ENCODE results near the gene ECSIT.
"Not testable (repeated sequence)": the region's sequence is repeated elsewhere in the genome, so short reads cannot be mapped to it uniquely, and the experiment has no call there.

ECSIT gene

DNA sequence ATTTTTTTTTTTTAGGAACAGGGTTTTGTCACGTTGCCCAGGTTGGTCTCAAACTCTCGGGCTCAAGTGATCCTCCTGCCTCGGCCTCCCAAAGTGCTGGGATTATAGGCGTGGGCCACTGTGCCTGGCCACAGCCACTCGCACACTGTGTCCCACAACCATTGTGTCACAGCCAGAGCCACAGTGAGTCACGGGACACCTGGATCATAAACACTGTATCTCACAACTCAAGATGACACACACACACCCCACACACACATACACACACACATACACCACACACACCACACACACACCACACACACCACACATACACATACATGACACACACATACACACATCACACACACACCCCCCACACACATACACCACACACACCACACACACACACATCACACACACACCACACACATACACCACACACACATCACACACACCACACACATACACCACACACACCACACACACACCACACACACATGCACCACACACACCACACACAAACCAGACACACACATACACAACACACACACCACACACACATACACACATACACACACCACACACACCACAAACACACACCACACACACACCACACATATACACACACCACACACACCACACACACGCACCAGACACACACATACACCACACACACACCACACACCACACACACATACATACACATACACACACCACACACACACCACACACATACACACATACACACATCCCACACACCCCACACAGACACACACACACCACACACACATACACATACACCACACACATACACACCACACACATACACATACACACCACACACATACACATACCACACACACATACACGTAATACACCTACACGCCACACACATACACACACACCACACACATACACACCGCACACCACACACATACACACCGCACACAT, 64.3 kb downstream of the ECSIT start:
- DNase-seq, result peak in 1 of 3 donors; percentile 41
- H3K4me1 ChIP-seq (ENCODE audit: control extremely low read depth in 1 of 4, control insufficient read depth in 4 of 4, insufficient read depth in 4 of 4, low read length in 3 of 4), result no peaks in the 10 kb centered on the region
- ChIA-PET POLR2A (no interaction called here), CTCF (no interaction called here)
- H3K9me3 ChIP-seq (ENCODE audit: control extremely low read depth in 1 of 5, control insufficient read depth in 4 of 5, insufficient read depth in 2 of 5, low read depth in 1 of 5, low read length in 4 of 5), result no peaks in the 10 kb centered on the region
- WGBS (ENCODE audit: insufficient coverage), result 90% methylated on average over 10 of the region's 11 CpGs
- no peak overlapping the region for H3K4me3 ChIP-seq (ENCODE audit: control insufficient read depth in 1 of 7, extremely low read depth in 1 of 7, insufficient read depth in 4 of 7, low read depth in 2 of 7, low read length in 6 of 7)
- no peaks in the 10 kb centered on the region for H3K36me3 ChIP-seq (ENCODE audit: control insufficient read depth in 4 of 4, insufficient read depth in 4 of 4, low read length in 3 of 4)
- H3K27ac ChIP-seq (ENCODE audit: insufficient read depth in 1 of 2, low read depth in 1 of 2, low read length in 2 of 2, poor library complexity in 1 of 2, severe bottlenecking in 2 of 2), result no peak overlapping the region
- H3K27me3 ChIP-seq (replicated peaks in 2 of 5; ENCODE audit: control insufficient read depth in 4 of 5, insufficient read depth in 5 of 5, low read length in 4 of 5), result peaks cover 0 to 4% (median 0%) of the 10 kb centered on the region in 5 experiments

DNA sequence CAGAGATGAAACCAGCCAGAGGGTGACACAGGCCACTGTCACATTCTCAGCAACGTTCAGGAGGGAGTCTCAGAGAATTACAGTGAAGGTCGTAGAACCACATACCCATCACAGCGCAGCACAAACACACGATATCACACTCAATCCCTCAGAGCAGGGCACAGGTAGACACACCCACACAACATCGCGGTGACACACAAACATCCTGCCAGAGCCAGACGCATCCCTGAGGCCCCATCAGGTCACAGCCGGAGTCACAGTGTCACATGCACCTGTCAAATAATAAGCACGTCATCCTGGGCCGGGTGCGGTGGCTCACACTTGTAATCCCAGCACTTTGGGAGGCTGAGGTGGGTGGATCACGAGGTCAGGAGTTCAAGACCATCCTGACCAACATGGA, 65.5 kb downstream of the ECSIT start:
- POLR2A ChIA-PET, result no interaction called here
- no peaks in the 10 kb centered on the region for H3K4me1 ChIP-seq (ENCODE audit: control extremely low read depth in 1 of 4, control insufficient read depth in 4 of 4, insufficient read depth in 4 of 4, low read length in 3 of 4)
- 95% methylated on average over 9 of the region's 12 CpGs for WGBS (ENCODE audit: insufficient coverage)
- H3K9me3 ChIP-seq (ENCODE audit: control extremely low read depth in 1 of 5, control insufficient read depth in 4 of 5, insufficient read depth in 2 of 5, low read depth in 1 of 5, low read length in 4 of 5), result no peaks in the 10 kb centered on the region
- CTCF ChIA-PET, result no interaction called here
- H3K36me3 ChIP-seq (ENCODE audit: control insufficient read depth in 4 of 4, insufficient read depth in 4 of 4, low read length in 3 of 4), result no peaks in the 10 kb centered on the region
- H3K27ac ChIP-seq (ENCODE audit: insufficient read depth in 1 of 2, low read depth in 1 of 2, low read length in 2 of 2, poor library complexity in 1 of 2, severe bottlenecking in 2 of 2), result no peak overlapping the region
- H3K27me3 ChIP-seq (replicated peaks in 2 of 5; ENCODE audit: control insufficient read depth in 4 of 5, insufficient read depth in 5 of 5, low read length in 4 of 5), result peaks cover 0 to 4% (median 0%) of the 10 kb centered on the region in 5 experiments
- H3K4me3 ChIP-seq (ENCODE audit: control insufficient read depth in 1 of 7, extremely low read depth in 1 of 7, insufficient read depth in 4 of 7, low read depth in 2 of 7, low read length in 6 of 7), result no peak overlapping the region
- no peak for DNase-seq

DNA sequence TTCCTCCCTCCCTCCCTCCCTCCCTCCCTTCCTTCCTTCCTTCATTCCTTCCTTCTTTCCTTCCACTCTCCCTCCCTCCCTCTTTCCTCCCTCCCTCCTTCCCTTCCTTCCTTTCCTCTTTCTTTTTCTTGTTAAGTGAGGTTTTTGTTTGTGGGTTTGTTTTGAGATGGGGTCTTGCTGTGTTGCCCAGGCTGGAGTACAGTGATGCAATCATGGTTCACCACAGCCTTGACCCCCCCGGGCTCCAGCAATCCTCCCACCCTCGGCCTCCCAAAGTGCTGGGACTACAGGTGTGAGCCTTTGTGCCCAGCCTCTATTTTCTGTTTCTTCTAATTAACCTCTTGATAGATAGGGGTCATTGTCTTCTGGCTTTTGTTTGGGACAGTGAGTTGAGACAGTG, 67.5 kb downstream of the ECSIT start:
- ChIA-PET POLR2A (no interaction called here), CTCF (no interaction called here)

DNA sequence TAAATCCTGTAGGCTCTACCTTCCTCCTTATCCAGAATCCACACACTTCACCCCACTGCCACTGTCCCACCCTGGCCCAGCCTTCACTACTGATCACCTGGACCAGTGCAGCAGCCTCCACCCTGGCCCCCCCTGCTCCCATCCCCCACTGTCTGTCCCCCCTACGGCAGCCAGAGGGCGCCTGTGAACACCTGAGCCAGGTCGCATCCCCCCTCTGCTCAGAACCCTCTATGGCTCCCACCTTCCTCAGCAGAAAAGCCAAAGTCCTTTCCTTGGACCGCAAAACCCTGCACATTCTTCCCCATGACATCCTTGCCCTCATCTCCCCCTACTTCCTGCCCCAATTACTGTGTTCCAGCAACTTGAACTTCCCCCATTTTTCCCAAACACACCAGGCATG, 68.7 kb downstream of the ECSIT start:
- CTCF ChIA-PET, result interaction anchor here (1.4 to 1.5 kb wide), 2 partner anchors 7 to 10 kb away, joined by 3 read pairs; no protein-coding TSS in a partner anchor
- DNase-seq, result no peak
- Histone ChIP-seq H3K27me3 (replicated peaks in 2 of 5; ENCODE audit: control insufficient read depth in 4 of 5, insufficient read depth in 5 of 5, low read length in 4 of 5) (peaks cover 0 to 4% (median 0%) of the 10 kb centered on the region in 5 experiments), H3K36me3 (ENCODE audit: control insufficient read depth in 4 of 4, insufficient read depth in 4 of 4, low read length in 3 of 4) (no peaks in the 10 kb centered on the region), H3K9me3 (ENCODE audit: control extremely low read depth in 1 of 5, control insufficient read depth in 4 of 5, insufficient read depth in 2 of 5, low read depth in 1 of 5, low read length in 4 of 5) (no peaks in the 10 kb centered on the region), H3K4me1 (ENCODE audit: control extremely low read depth in 1 of 4, control insufficient read depth in 4 of 4, insufficient read depth in 4 of 4, low read length in 3 of 4) (no peaks in the 10 kb centered on the region), H3K27ac (ENCODE audit: insufficient read depth in 1 of 2, low read depth in 1 of 2, low read length in 2 of 2, poor library complexity in 1 of 2, severe bottlenecking in 2 of 2) (no peak overlapping the region), H3K4me3 (ENCODE audit: control insufficient read depth in 1 of 7, extremely low read depth in 1 of 7, insufficient read depth in 4 of 7, low read depth in 2 of 7, low read length in 6 of 7) (no peak overlapping the region)
- POLR2A ChIA-PET, result no interaction called here
- WGBS (ENCODE audit: insufficient coverage), result 88% methylated on average over 1 of the region's 4 CpGs

More for the DNA sequence above, 67.5 kb downstream of the ECSIT start:
- H3K4me3 ChIP-seq (ENCODE audit: control insufficient read depth in 1 of 7, extremely low read depth in 1 of 7, insufficient read depth in 4 of 7, low read depth in 2 of 7, low read length in 6 of 7), result no peak overlapping the region
- H3K9me3 ChIP-seq (ENCODE audit: control extremely low read depth in 1 of 5, control insufficient read depth in 4 of 5, insufficient read depth in 2 of 5, low read depth in 1 of 5, low read length in 4 of 5), result no peaks in the 10 kb centered on the region
- no peak overlapping the region for H3K27ac ChIP-seq (ENCODE audit: insufficient read depth in 1 of 2, low read depth in 1 of 2, low read length in 2 of 2, poor library complexity in 1 of 2, severe bottlenecking in 2 of 2)
- 60% methylated on average over 1 of the region's 2 CpGs for WGBS (ENCODE audit: insufficient coverage)
- no peak for DNase-seq
- no peaks in the 10 kb centered on the region for H3K36me3 ChIP-seq (ENCODE audit: control insufficient read depth in 4 of 4, insufficient read depth in 4 of 4, low read length in 3 of 4)
- H3K4me1 ChIP-seq (ENCODE audit: control extremely low read depth in 1 of 4, control insufficient read depth in 4 of 4, insufficient read depth in 4 of 4, low read length in 3 of 4), result no peaks in the 10 kb centered on the region
- peaks cover 0 to 4% (median 0%) of the 10 kb centered on the region in 5 experiments for H3K27me3 ChIP-seq (replicated peaks in 2 of 5; ENCODE audit: control insufficient read depth in 4 of 5, insufficient read depth in 5 of 5, low read length in 4 of 5)

- H3K4me1 ChIP-seq (ENCODE audit: control extremely low read depth in 1 of 4, control insufficient read depth in 4 of 4, insufficient read depth in 4 of 4, low read length in 3 of 4); H3K4me3 ChIP-seq (ENCODE audit: control insufficient read depth in 1 of 7, extremely low read depth in 1 of 7, insufficient read depth in 4 of 7, low read depth in 2 of 7, low read length in 6 of 7); POLR2A ChIA-PET; H3K36me3 ChIP-seq (ENCODE audit: control insufficient read depth in 4 of 4, insufficient read depth in 4 of 4, low read length in 3 of 4); DNase-seq; H3K9me3 ChIP-seq (ENCODE audit: control extremely low read depth in 1 of 5, control insufficient read depth in 4 of 5, insufficient read depth in 2 of 5, low read depth in 1 of 5, low read length in 4 of 5); H3K27me3 ChIP-seq (replicated peaks in 2 of 5; ENCODE audit: control insufficient read depth in 4 of 5, insufficient read depth in 5 of 5, low read length in 4 of 5); H3K27ac ChIP-seq (ENCODE audit: insufficient read depth in 1 of 2, low read depth in 1 of 2, low read length in 2 of 2, poor library complexity in 1 of 2, severe bottlenecking in 2 of 2): not testable (repeated sequence)
- CTCF ChIA-PET, result interaction anchor here (1.4 to 1.5 kb wide), 2 partner anchors 9 kb away, joined by 3 read pairs; no protein-coding TSS in a partner anchor
- WGBS (ENCODE audit: insufficient coverage), result no CpG with 5 or more reads among the region's 11 CpGs
Measured at GRCh38 chr19:11458912-11459311, 70.0 kb downstream of the ECSIT start.

- CTCF ChIA-PET, result interaction anchor here (1.6 to 1.7 kb wide), 2 partner anchors 11 to 24 kb away, joined by 5 to 8 read pairs; no protein-coding TSS in a partner anchor
- peaks cover 0 to 5% (median 0%) of the 10 kb centered on the region in 5 experiments for H3K27me3 ChIP-seq (replicated peaks in 2 of 5; ENCODE audit: control insufficient read depth in 4 of 5, insufficient read depth in 5 of 5, low read length in 4 of 5)
- POLR2A ChIA-PET, result no interaction called here
- H3K27ac ChIP-seq (ENCODE audit: insufficient read depth in 1 of 2, low read depth in 1 of 2, low read length in 2 of 2, poor library complexity in 1 of 2, severe bottlenecking in 2 of 2), result no peak overlapping the region
- H3K9me3 ChIP-seq (ENCODE audit: control extremely low read depth in 1 of 5, control insufficient read depth in 4 of 5, insufficient read depth in 2 of 5, low read depth in 1 of 5, low read length in 4 of 5), result no peaks in the 10 kb centered on the region
- 96% methylated on average over 17 of the region's 19 CpGs for WGBS (ENCODE audit: insufficient coverage)
- peaks cover 0 to 3% (median 1%) of the 10 kb centered on the region in 4 experiments for H3K4me1 ChIP-seq (ENCODE audit: control extremely low read depth in 1 of 4, control insufficient read depth in 4 of 4, insufficient read depth in 4 of 4, low read length in 3 of 4)
- no peak for DNase-seq
- H3K4me3 ChIP-seq (ENCODE audit: control insufficient read depth in 1 of 7, extremely low read depth in 1 of 7, insufficient read depth in 4 of 7, low read depth in 2 of 7, low read length in 6 of 7), result no peak overlapping the region
- no peaks in the 10 kb centered on the region for H3K36me3 ChIP-seq (ENCODE audit: control insufficient read depth in 4 of 4, insufficient read depth in 4 of 4, low read length in 3 of 4)
Measured at GRCh38 chr19:11458236-11458900, 70.6 kb downstream of the ECSIT start.

GRCh38 chr19:11457831-11458230, 71.1 kb downstream of the ECSIT start:
- H3K36me3 ChIP-seq (ENCODE audit: control insufficient read depth in 4 of 4, insufficient read depth in 4 of 4, low read length in 3 of 4), result no peaks in the 10 kb centered on the region
- no peaks in the 10 kb centered on the region for H3K9me3 ChIP-seq (ENCODE audit: control extremely low read depth in 1 of 5, control insufficient read depth in 4 of 5, insufficient read depth in 2 of 5, low read depth in 1 of 5, low read length in 4 of 5)
- CTCF ChIA-PET, result interaction anchor here (1.6 to 1.7 kb wide), 2 partner anchors 11 to 25 kb away, joined by 5 to 8 read pairs; no protein-coding TSS in a partner anchor
- peaks cover 0 to 5% (median 0%) of the 10 kb centered on the region in 5 experiments for H3K27me3 ChIP-seq (replicated peaks in 2 of 5; ENCODE audit: control insufficient read depth in 4 of 5, insufficient read depth in 5 of 5, low read length in 4 of 5)
- H3K27ac ChIP-seq (ENCODE audit: insufficient read depth in 1 of 2, low read depth in 1 of 2, low read length in 2 of 2, poor library complexity in 1 of 2, severe bottlenecking in 2 of 2), result no peak overlapping the region
- H3K4me1 ChIP-seq (ENCODE audit: control extremely low read depth in 1 of 4, control insufficient read depth in 4 of 4, insufficient read depth in 4 of 4, low read length in 3 of 4), result peaks cover 0 to 3% (median 2%) of the 10 kb centered on the region in 4 experiments
- 91% methylated on average over 17 of the region's 20 CpGs for WGBS (ENCODE audit: insufficient coverage)
- no peak overlapping the region for H3K4me3 ChIP-seq (ENCODE audit: control insufficient read depth in 1 of 7, extremely low read depth in 1 of 7, insufficient read depth in 4 of 7, low read depth in 2 of 7, low read length in 6 of 7)
- no peak for DNase-seq
- POLR2A ChIA-PET, result no interaction called here
